ENCODE measurements around the gene PCMTD2.
"Not testable (repeated sequence)": the region's sequence is repeated elsewhere in the genome, so short reads cannot be mapped to it uniquely, and the experiment has no call there.

PCMTD2 gene

DNA sequence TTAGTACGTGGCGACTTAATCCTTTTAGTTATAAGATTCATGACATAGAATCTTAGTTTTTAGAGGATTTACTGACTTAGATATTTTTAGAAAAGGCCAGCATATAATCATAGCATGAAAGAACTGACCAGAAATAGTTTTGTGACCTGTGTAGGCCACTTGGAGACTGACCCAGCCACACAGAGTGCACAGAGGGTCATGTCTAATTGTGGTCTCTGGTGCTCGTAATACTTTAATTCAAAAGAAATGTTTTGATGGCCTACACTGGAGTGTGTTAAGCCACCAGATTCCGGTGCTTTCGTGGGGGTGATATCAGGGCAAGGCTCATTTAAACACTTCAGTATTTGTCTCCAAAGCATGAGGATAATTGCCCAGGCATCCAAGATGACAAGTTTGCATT, 11.4 kb downstream of the PCMTD2 start:
- no peak for TF ChIP-seq POLR2A (IDR thresholded peaks at IDR 0.05; ENCODE audit: low read depth, low read length)
- DNase-seq (ENCODE audit: insufficient read length, low spot score): no peak
- no peak for FAIRE-seq

DNA sequence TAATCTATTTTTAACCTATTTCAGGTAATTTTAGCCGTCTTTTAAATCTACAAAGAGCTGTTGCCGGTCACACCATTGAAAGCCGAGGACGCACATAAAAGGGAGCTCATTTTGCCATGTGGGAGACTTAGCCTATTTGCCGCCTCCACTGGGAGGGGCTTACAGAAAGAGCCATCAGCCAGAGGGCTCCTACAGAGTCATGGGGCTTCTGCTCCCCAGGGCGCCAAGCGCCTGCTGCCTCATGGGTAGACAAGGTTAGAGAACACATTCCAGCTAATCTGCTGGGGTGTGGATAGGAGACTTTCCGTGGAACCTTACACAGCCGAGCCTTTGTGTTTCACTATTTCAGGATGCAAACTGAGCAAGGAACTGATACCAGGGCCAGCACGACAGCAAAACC, 12.6 kb downstream of the PCMTD2 start:
- DNase-seq (ENCODE audit: insufficient read length, low spot score) (no peak), FAIRE-seq (no peak)
- TF ChIP-seq POLR2A (IDR thresholded peaks at IDR 0.05; ENCODE audit: low read depth, low read length): no peak

DNA sequence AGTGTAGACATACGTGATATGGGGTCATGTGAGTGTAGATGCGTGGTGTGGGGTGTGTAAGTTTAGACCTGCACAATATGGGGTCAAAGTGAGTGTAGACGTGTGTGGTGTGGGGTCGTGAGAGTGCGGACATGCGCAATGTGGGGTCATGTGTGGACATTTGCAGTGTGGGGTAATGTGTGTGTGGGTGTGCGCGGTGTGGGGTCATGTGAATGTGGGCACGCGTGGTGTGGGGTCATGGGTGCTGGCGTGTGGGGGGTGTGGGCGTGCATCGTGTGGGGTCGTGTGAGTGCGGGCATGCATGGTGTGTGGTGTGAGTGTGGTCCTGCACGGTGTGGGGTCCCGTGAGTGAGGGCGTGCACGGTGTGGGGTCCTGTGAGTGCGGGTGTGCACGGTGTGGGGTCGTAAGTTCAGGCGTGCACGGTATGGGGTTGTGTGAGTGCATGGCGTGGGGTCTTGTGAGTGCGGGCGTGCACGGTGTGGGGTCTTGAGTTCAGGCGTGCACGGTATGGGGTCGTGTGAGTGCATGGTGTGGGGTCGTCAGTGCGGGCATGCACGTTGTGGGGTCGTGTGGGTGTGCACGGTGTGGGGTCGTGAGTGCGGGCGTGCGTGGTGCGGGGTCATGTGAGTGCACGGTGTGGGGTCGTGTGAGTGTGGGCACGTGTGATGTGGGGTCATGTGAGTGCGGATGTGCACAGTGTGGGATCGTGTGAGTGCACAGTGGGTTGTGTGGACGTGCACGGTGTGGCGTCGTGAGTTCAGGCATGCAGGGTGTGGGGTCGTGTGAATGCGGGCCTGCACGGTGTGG, 14.3 kb downstream of the PCMTD2 start:
- FAIRE-seq (no peak), DNase-seq (ENCODE audit: insufficient read length, low spot score) (no peak)
- no peak for TF ChIP-seq POLR2A (IDR thresholded peaks at IDR 0.05; ENCODE audit: low read depth, low read length)

DNA sequence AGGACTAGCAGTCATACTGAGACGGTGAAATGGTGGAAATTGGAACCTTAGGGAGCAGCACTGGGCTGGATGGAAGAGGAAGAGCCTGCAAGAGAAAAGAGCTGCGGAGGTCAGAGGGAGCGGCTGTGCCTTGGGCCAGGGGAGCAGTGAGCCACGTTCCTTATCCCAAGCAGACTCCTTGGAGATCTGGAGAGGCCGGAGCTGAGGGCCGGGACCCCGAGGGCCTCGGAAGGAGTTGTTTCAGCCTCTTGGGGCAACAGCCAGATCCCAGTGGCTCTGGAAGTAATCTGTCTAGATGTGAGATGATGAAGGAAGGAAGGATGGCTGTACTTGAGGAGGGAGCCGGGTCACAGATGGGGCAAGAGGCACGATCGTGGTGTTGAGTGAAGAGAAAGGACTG, 16.1 kb downstream of the PCMTD2 start:
- no peak for TF ChIP-seq POLR2A (IDR thresholded peaks at IDR 0.05; ENCODE audit: low read depth, low read length)
- FAIRE-seq (no peak), DNase-seq (ENCODE audit: insufficient read length, low spot score) (no peak)

DNA sequence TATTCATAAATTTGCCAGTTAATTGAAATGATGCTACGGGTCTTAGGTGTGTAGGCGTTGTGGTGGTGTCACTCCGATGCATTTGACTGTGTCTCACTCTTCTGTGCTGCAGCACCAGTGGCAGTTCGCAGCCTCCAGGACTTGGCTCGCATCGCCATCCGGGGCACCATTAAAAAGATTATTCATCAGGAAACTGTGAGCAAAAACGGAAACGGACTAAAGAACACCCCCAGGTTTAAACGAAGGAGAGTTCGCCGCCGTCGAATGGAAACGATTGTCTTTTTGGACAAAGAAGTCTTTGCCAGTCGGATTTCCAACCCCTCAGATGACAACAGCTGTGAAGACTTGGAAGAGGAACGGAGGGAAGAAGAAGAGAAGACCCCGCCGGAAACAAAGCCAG, 17.6 kb downstream of the PCMTD2 start:
- DNase-seq (ENCODE audit: insufficient read length, low spot score) (no peak), FAIRE-seq (no peak)
- TF ChIP-seq POLR2A (IDR thresholded peaks at IDR 0.05; ENCODE audit: low read depth, low read length): no peak

DNA sequence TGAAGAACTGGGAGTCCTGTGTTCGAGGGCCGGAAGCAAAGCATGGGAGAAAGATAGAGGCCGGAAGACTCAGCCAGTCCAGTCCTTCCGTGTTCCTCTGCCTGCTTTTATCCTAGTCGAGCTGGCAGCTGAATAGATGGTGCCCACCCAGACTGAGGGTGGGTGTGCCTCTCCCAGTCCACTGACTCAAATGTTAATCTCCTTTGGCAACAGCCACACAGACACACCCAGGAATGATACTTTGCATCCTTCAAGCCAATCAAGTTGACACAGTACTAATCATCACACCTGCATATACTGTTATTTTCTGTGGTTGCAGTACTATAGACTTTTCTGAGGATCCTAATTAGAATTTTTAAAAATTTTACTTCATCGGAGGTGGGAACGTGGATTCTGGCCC, 21.3 kb downstream of the PCMTD2 start:
- DNase-seq (ENCODE audit: insufficient read length, low spot score): no peak
- TF ChIP-seq POLR2A (IDR thresholded peaks at IDR 0.05; ENCODE audit: low read depth, low read length): no peak
- no peak for FAIRE-seq

DNA sequence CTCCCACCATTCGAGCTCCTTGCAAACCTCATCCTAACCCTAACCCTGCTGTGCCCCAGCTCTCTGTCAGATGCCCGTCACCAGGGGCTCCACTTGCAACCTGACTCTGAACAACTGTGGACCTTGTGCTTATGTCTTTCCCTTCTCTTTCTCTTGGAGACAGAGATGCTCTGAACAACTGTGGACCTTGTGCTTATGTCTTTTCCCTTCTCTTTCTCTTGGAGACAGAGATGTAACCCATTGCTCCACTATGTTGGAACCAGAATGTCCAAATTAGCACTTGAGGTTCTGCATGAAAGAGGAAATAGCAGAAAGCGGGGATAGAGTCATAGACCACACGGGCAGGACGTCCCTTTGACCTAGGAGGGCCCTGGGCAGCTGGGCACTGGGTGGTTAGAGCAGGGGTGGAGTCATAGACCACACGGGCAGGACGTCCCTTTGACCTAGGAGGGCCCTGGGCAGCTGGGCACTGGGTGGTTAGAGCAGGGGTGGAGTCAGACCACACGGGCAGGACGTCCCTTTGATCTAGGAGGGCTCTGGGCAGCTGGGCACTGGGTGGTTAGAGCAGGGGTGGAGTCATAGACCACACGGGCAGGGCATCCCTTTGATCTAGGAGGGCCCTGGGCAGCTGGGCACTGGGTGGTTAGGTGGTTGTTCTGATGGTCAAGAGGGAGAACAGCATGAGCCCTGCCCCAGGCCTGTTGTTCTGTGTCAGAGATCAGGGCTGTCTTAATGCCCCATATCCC, 22.2 kb downstream of the PCMTD2 start:
- no peak for FAIRE-seq
- DNase-seq (ENCODE audit: insufficient read length, low spot score): no peak
- no peak for TF ChIP-seq POLR2A (IDR thresholded peaks at IDR 0.05; ENCODE audit: low read depth, low read length)

DNA sequence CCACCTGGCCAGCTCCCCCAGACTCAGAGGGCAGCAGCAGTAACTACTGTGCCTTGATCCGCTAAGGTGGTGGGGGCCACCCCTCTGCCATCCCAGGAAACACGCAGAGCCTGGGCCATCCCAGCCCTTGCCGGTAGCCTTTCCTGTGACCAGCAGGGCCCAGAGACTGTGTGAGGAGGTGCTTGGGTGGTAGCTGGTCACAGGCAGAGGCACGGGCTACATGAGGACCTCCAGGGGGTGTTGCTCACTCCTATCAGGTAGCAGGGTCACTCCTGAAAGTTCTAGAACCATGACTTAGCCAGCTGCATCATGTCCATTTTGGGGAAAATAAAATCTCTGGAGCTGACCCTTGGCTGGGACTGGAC, 22.8 kb downstream of the PCMTD2 start:
- no peak for TF ChIP-seq POLR2A (IDR thresholded peaks at IDR 0.05; ENCODE audit: low read depth, low read length)

DNA sequence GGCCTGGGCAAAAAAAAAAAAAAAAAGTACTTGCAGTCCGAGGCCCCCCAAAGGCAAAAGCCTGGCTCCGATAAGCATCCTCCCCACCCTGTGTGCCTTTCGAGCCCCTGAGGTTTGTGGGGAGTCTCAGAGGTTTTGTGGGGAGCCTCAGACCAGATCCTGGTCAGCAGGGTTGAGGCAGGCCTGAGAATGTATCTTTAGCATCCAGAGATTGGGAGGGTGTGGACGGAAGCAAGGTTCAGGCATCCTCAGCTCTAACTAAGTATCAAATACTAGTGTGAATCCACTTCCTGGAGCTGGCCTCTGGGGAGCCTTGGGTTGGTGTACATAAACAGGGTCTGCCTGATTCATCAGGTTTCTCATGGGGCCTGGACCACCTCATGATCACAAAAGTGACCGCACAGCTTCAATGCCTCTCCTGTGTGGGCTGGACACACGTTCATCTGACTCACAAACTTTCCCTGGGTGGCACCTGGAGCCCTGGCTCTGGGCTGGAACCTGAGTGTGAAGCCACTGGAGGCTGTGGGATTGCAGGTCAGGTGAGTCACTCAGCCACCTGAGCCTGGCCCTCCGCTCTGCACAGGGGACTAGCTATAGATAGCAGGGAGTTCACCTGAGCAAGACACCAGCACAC, 24.4 kb downstream of the PCMTD2 start:
- no peak for DNase-seq (ENCODE audit: insufficient read length, low spot score)
- TF ChIP-seq POLR2A (IDR thresholded peaks at IDR 0.05; ENCODE audit: low read depth, low read length): no peak
- no peak for FAIRE-seq

More for the DNA sequence above, 22.8 kb downstream of the PCMTD2 start:
- FAIRE-seq (no peak), DNase-seq (ENCODE audit: insufficient read length, low spot score) (no peak)

DNA sequence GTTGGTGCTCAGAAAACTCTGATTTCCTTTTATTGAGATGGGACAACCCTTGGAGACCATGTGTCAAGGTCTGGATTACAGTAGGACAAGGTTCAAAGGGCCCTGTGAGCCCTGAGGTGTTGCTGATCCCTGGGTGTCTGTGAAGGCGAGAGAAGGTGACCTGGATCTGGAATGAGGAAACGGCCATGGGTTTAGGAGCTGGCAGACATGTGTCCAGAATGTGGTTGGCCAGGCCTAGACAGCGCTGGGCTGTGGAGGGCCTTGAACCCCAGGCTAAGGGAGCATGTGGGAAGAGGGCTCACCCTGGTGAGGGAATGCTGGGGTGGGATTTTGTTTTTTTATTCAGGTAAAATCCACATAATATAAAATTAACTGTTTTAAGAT, 24.9 kb downstream of the PCMTD2 start:
- no peak for TF ChIP-seq POLR2A (IDR thresholded peaks at IDR 0.05; ENCODE audit: low read depth, low read length)
- FAIRE-seq (no peak), DNase-seq (ENCODE audit: insufficient read length, low spot score) (no peak)

DNA sequence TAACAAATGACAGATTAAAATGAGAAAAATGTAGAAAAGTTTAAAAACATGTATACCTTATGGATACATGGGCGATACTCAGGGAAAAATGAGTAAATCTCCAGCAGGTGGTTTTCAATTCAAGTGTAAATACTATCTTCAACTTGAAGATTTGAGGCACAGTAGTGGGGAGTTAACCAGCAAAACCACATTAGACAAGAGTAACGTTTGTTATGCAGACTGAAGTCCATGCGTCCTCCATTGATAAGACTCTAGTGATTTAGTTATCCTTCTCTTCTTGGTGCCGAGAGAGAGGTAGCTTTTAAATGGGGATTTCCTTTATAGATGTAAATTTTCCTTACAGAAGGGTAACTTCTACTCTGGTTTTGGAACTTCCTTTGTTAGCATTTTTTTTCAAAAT, 28.1 kb downstream of the PCMTD2 start:
- no peak for TF ChIP-seq POLR2A (IDR thresholded peaks at IDR 0.05; ENCODE audit: low read depth, low read length)
- DNase-seq (ENCODE audit: insufficient read length, low spot score): no peak
- no peak for FAIRE-seq

DNA sequence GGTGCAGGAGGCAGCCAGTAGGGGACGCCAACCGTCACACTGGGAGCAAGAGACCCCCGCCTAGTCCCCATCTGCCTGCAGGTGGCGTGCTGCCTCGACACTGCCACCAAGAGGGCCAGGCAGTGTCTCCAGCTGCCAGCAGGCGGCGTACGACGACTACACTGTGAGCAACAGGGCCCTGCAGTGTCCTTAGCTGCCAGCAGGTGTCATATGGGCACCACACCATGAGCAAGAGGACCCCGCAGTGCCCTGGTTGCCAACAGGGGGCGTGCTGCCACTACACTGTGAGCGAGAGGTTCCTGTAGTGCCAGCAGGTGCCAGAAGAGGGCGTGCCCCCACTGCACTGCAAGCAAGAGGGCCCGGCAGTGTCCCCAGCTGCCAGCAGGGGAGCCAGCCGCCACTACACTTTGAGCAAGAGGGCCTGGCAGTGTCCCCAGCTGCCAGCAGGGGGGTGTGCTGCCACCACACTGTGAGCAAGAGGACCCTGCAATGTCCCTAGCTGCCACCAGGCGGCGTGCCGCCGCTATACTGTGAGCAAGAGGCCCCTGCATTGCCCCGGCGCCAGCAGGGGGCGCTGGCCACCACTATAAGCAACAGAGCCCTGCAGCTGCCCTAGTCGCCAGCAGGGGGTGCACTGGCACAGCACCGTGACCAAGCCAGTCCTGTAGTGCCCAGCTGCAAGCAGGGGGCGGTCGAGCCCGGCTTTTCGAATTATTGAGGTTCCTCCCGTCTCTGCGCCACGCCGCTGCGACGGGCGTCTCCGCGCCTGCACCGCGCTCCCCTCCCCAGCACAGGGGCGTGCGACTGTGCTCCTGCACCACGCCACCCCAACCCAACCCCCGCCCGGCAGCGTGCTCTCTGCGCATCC, 30.3 kb downstream of the PCMTD2 start:
- not testable (repeated sequence) for FAIRE-seq; DNase-seq (ENCODE audit: insufficient read length, low spot score)

DNA sequence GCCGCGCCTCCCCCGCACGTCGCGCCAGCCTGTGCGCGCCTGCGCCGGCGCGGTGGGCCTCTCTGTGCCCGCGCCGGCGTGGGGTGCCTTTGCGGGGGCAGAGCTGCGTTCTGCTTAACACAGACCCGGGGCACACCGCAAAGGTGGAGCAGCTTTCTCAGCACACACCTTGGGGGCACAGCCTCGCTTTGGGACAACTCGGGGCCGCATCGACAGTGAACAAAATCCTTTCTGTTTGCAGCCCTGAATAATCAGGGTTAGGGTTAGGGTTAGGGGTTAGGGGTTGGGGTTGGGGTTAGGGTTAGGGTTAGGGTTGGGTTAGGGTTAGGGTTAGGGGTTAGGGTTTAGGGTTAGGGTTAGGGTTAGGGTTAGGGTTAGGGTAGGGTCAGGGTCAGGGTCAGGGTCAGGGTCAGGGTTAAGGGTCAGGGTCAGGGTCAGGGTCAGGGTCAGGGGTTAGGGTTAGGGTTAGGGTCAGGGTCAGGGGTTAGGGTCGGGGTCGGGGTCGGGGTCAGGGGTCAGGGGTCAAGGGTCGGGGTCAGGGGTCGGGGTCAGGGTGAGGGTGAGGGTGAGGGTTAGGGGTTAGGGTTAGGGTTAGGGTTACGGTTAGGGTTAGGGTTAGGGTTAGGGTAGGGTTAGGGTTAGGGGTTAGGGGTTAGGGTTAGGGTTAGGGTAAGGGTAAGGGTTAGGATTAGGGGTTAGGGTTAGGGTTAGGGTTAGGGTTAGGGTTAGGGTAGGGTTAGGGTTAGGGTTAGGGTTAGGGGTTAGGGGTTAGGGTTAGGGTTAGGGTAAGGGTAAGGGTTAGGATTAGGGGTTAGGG, 31.1 kb downstream of the PCMTD2 start:
- DNase-seq (ENCODE audit: insufficient read length, low spot score); FAIRE-seq: not testable (repeated sequence)

DNA sequence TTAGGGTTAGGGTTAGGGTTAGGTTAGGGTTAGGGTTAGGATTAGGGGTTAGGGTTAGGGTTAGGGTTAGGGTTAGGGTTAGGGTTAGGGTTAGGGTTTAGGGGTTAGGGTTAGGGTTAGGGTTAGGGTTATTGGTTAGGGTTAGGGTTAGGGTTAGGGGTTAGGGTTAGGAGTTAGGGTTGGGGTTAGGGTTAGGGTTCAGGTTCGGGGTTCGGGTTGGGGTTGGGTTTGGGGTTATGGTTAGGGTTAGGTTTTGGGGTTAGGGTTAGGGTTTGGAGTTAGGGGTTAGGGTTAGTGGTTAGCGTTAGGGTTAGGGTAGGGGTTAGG, 31.7 kb downstream of the PCMTD2 start:
- FAIRE-seq; DNase-seq (ENCODE audit: insufficient read length, low spot score): not testable (repeated sequence)

DNA sequence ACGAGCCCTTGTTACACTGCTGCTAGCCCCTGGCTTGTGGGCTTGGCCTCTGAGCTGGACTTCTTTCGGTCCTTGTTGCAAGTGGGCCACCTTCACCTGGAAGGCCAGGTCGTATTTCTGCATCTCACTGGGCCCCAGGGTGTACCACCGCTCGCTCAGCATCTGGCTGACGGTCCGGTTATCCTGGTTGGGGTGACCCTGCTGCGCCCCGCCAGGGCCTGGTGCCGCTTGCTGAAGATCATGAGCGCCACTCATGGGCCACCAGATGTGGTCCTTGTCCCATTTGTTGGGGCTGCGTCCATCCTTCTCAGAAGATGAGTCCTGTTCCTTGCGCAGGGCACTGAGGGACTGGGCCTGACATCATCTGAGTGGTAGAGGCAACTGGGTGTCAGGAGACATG, 36.6 kb downstream of the PCMTD2 start:
- not testable (repeated sequence) for FAIRE-seq; DNase-seq (ENCODE audit: insufficient read length, low spot score)

DNA sequence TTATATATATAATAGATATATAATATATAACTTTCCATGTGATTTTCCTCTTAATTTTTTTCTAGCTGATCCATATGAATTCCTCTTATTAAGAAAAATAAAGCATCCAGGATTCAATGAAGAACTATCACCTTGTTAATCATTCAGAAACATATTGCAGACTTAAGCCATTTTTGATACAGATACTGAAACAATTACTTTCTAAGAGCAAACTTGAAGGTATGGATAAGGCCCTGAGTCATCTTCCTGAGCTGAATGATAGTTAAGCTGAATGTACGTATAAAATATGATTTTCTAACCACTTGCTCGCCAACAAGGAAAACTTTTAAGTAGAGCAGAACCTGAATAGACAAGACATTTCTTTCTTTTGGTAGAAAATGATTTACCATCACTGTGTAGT, 47.5 kb downstream of the PCMTD2 start:
- not testable (repeated sequence) for FAIRE-seq; DNase-seq (ENCODE audit: insufficient read length, low spot score)

DNA sequence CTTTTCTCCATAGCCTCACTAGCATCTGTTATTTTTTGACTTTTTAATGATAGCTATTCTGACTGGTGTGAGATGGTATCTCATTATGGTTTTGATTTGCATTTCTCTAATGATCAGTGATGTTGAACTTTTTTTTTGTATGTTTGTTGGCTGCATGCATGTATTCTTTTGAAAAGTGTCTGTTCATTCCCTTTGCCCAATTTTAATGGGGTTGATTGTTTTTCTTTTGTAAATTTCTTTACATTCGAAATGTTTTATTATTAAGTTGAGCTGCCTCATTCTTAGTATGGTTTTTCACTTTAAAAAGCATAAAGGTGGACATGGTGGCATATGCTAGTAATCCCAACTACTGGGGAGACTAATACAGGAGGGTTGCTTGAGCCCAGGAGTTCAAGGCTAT, 58.2 kb downstream of the PCMTD2 start:
- not testable (repeated sequence) for FAIRE-seq; DNase-seq (ENCODE audit: insufficient read length, low spot score)

DNA sequence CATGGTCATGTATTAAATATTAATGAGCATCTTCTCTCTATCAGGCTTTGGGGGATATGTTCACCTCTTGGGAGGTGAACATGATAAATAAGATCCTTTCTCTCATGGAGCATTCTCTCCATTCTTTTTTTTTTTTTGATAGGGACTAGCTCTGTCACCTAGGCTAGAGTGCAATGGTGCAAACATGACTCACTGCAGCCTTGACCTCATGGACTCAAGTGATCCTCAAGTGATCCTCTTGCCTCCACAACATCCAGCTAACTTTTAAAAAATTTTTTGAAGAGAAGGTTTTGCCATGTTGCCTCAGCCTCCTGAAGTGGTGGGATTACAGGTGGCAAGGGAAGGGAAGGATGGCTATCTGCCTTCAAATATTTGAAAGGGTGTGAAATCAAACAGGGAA, 59.8 kb downstream of the PCMTD2 start:
- not testable (repeated sequence) for FAIRE-seq; DNase-seq (ENCODE audit: insufficient read length, low spot score)
